Progenitor cell of endocrine pancreas (in vitro differentiated cells): ENCODE data around the gene WNT3. TPM values are rescaled to one million over a fixed set of nuclear protein-coding genes. Genes with fewer than 3 reads are reported as not detected.

Source experiments
- DNase-seq: peaks from one replicate; pipeline ENCODE4 v3.0.0; 2021; ENCODE audit warnings: low spot score; ENCODE audit not compliant: unreplicated experiment
- H3K27ac Mint-ChIP-seq: 2 replicates; pipeline ENCODE4 v1.8.0; 2021; ENCODE audit warnings: mild to moderate bottlenecking, moderate library complexity, mixed read lengths
- H3K27me3 Mint-ChIP-seq: 2 replicates; pipeline ENCODE4 v1.8.0; 2021; ENCODE audit warnings: mixed read lengths
- H3K36me3 Mint-ChIP-seq: 2 replicates; pipeline ENCODE4 v1.8.0; 2022; ENCODE audit warnings: mixed read lengths; ENCODE audit not compliant: insufficient read depth
- H3K4me1 Mint-ChIP-seq: 2 replicates; pipeline ENCODE4 v1.8.0; 2021; ENCODE audit warnings: low read depth, mixed read lengths
- H3K4me3 Mint-ChIP-seq: 2 replicates; pipeline ENCODE4 v1.8.0; 2021; ENCODE audit warnings: low read depth, mild to moderate bottlenecking, moderate library complexity, mixed read lengths
- H3K9me3 Mint-ChIP-seq: 2 replicates; pipeline ENCODE4 v1.8.0; 2021; ENCODE audit warnings: low read depth, mixed read lengths
- total RNA-seq: library from RNA; stranded (reverse); gene quantifications from 2 replicates; pipeline ENCODE4 v1.2.1, GENCODE V29; 2021
- TF ChIP-seq, protein P1 (sequence below): fragments of 200-600 bp; sonication (generic); IDR thresholded peaks from one replicate; pipeline ENCODE4 v1.5.0; 2021; ENCODE audit warnings: antibody characterized with exemption, mild to moderate bottlenecking; ENCODE audit not compliant: unreplicated experiment

The WNT3 gene
- total RNA-seq, 1 donor from 2014 or later, result 7.2 TPM

DNA sequence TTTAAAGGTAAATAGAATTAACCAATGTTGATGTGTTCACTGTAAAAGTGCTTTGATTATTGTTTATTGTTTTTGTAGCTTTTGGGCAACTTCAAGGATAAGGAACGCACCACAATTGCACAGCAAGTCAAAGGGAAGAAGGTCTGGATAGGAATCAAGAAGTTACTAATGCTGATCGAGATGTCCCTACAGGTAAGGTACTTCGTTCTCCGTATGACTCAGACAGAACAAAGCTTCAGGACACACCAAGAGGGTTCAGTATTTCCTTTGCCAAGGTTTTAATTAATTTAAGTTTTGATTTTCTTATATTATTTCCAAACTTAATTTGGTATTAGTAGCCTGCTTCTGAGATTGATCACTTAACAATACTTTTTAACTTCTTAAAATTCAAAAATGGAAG, 67.1 kb downstream of the WNT3 start:
- H3K4me1 Mint-ChIP-seq, result peaks cover 4% of the 10 kb centered on the region
- H3K4me3 Mint-ChIP-seq, result no peak overlapping the region
- no peaks in the 10 kb centered on the region for H3K27me3 Mint-ChIP-seq
- TF ChIP-seq, protein P1, sequence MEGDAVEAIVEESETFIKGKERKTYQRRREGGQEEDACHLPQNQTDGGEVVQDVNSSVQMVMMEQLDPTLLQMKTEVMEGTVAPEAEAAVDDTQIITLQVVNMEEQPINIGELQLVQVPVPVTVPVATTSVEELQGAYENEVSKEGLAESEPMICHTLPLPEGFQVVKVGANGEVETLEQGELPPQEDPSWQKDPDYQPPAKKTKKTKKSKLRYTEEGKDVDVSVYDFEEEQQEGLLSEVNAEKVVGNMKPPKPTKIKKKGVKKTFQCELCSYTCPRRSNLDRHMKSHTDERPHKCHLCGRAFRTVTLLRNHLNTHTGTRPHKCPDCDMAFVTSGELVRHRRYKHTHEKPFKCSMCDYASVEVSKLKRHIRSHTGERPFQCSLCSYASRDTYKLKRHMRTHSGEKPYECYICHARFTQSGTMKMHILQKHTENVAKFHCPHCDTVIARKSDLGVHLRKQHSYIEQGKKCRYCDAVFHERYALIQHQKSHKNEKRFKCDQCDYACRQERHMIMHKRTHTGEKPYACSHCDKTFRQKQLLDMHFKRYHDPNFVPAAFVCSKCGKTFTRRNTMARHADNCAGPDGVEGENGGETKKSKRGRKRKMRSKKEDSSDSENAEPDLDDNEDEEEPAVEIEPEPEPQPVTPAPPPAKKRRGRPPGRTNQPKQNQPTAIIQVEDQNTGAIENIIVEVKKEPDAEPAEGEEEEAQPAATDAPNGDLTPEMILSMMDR, result no peak
- peaks cover 8% of the 10 kb centered on the region for H3K36me3 Mint-ChIP-seq
- H3K27ac Mint-ChIP-seq, result no peak overlapping the region
- no peak for DNase-seq
- no peaks in the 10 kb centered on the region for H3K9me3 Mint-ChIP-seq

DNA sequence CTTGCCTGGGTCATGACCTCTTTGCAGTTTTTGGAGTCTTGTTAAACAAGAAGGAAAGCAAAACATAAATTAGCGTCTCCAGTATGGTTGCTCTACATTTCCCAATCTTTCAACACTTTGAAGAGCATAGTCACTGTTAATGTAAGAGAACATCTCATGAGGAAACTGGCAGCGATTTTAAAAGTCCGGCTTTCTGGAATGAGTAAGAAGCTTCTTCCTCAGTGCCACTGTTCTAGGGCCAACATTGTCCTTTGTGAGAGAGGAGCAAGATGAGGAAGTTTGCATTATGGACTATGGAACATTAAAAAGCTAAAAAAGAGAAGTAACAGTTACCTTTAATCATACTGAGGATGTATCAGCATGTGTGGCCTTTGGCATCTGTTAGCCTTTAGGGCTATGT, 73.1 kb downstream of the WNT3 start:
- peaks cover 17% of the 10 kb centered on the region for H3K4me1 Mint-ChIP-seq
- DNase-seq, result no peak
- no peaks in the 10 kb centered on the region for H3K9me3 Mint-ChIP-seq
- H3K27ac Mint-ChIP-seq, result no peak overlapping the region
- H3K4me3 Mint-ChIP-seq, result no peak overlapping the region
- TF ChIP-seq, protein P1, result no peak
- H3K27me3 Mint-ChIP-seq, result peaks cover 3% of the 10 kb centered on the region
- H3K36me3 Mint-ChIP-seq, result peaks cover 3% of the 10 kb centered on the region

DNA sequence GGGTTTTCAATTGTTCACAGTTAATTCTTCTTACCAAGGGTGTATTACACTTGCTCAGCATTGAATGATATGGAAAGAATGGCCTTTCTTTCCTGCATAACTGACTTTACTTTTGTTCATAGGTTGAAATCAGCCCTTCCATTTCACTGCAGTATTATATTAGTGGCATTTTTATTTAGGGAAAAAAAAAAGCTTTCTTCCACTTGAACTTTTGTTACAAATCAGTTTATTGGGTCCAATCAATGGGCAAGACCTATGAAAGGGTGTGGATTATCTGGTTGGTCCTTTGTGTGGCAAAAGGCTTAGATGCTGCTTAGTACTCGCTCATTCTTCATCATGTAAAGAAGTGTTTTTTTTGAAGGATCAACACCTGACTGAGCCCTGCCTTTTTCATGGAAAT, 74.1 kb downstream of the WNT3 start:
- Mint-ChIP-seq H3K36me3 (peaks cover 4% of the 10 kb centered on the region), H3K27me3 (peaks cover 3% of the 10 kb centered on the region), H3K9me3 (no peaks in the 10 kb centered on the region), H3K4me3 (no peak overlapping the region), H3K4me1 (peaks cover 22% of the 10 kb centered on the region), H3K27ac (no peak overlapping the region)
- DNase-seq, result no peak
- TF ChIP-seq, protein P1, result no peak

DNA sequence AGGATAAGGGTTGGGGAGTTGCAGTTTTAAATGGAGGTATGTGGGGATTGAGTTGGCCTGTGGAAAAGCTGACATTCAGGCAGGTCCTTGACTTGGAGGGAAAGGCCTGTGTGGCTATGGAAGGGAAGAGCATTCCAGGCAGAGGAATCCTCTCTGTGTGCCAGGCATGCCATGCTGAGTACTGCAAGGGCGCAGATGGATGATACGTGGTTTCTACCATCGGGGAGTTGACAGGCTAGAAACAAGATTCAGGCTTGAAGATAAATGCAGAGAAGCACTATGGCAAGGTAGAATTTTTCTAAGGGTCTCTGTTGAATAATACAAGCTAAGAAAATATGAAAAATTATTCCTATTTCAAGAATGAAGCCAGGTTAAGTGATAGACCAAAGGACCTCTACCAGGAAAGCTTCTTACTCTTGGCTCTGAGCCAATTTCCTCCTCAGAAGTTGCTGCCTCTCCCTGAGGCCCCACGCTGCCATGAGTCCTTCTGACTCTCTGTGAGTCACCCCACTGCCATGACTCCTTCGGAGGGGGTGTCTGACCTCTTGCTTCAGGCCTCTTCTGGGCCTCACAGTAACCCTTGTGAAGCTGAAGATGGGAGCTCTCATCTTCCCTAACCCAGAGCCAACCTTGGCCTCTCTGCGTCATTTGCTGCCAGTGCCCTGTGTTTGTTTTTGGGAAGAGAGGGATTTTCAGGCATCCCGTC, 75.8 kb downstream of the WNT3 start:
- Mint-ChIP-seq H3K27me3 (peaks cover 3% of the 10 kb centered on the region), H3K4me1 (peaks cover 19% of the 10 kb centered on the region), H3K36me3 (peaks cover 4% of the 10 kb centered on the region), H3K9me3 (no peaks in the 10 kb centered on the region), H3K4me3 (no peak overlapping the region), H3K27ac (no peak overlapping the region)
- no peak for DNase-seq
- TF ChIP-seq, protein P1, result no peak

- no peak for DNase-seq
- H3K4me1 Mint-ChIP-seq, result peaks cover 19% of the 10 kb centered on the region
- H3K36me3 Mint-ChIP-seq, result peaks cover 4% of the 10 kb centered on the region
Observed at GRCh38 chr17:46741122-46741730, 77.3 kb downstream of the WNT3 start.

More at GRCh38 chr17:46741122-46741730, 77.3 kb downstream of the WNT3 start:
- Mint-ChIP-seq H3K27ac (no peak overlapping the region), H3K4me3 (no peak overlapping the region), H3K27me3 (peaks cover 3% of the 10 kb centered on the region), H3K9me3 (no peaks in the 10 kb centered on the region)
- TF ChIP-seq, protein P1, result no peak
